T-helper 22 cell (primary cell): ENCODE data around the gene SHROOM1.

Source experiments
- DNase-seq: peaks from one replicate; pipeline ENCODE4 v3.0.0-alpha.2; 2020; ENCODE audit warnings: low read depth

SHROOM1 gene

DNA sequence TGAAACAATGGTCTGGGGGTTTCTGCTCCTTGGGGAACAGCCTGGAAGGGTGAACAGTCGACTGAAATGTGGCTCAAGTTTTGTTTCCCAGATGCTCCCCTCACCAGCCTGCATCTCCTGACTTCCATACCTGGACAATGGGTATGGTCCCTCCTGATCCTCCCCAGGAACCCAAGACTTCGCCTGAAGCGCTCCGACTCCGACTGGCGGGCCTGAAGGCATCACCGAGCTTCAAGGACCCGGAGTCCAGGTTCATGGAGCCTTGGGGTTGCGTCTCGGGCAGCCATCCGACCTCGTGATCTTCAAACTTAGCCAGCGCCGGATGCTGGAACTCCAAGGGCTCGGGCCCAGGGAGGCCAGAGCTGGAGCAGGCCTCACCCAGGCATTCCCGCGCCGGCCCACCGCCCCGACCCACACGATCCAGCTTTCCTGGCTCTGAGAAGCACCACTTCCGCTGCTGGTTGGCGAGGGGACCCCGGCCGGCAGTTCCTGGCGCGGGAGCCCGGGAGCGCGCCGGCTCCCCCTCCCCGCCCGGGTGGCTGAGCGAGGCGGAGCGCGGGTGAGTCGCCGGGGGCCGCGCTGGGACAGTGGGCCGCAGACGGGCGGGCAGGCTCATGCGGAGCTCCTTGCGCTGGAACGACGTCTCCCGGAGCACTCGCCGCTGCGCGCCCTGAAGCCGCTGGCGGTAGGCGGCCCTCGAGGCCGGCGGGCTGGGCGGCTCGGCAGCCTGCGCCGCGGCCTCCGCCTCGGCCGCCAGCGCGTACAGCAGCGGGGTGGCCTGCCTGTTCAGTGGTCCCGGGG lies 5.2 kb downstream of the SHROOM1 start:
- DNase-seq: no peak

GRCh38 chr5:132824426-132824825 lies 6.0 kb downstream of the SHROOM1 start:
- no peak for DNase-seq

GRCh38 chr5:132823481-132824050 lies 6.9 kb downstream of the SHROOM1 start:
- DNase-seq: no peak

DNA sequence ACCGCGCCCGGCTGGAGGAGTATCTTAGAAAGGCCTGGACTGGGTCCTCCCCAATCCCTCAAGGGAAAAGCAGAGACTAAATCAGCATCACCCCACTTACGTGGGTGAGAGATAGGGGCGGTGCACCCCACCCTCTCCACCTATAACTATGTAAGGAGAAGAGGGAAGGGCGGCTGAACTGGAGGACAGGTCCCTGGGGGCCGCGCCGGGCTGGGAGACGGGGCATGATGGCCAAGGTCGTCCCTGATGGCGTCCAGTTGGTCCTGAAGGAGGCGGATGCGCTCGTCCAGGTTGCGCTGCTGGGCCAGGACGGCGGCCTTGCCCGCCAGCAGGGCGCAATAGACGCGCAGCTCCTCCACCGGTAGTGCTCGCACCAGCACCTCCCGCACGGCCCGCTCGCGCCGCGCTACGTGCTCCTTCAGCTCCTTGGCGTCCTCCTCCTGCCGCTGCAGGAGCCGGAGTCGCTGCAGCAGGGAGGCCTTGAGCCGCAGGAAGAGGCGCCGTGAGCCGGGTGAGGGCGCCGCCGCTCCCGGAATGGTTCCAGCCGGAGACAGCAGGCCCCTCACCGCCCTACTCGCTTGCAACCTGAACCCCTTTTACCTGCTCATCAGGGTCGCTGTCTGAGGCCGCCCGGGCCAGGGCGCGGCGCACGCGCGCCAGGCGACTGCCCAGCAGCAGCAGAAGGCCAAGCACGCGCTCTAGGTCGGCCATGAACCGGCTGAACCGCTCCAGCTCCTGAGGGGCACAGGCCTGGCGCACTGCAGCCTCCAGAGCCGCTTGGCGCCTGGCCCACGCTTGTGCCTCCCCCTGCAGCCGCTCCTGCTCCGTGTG lies 7.6 kb downstream of the SHROOM1 start:
- DNase-seq: no peak

- DNase-seq: no peak
Measured at GRCh38 chr5:132821791-132822190, 8.7 kb downstream of the SHROOM1 start.

DNA sequence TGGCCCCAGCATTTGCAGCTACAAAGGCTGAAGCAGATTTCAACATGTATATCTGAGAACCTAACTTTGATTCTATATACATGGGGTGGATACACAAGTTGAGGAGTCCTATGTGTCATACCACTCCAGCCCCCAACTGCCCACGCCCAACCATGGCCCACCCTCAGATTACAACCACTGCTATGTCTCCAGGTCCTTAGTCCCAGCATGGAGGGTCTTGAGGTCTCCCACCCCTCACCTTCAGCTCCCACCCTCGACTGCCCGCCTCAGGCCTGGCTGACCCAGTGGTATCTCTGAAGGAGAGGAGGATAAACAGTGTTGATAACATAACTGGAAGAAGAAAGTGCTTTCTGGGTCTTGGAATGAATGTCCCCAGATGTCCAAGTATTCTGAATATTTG lies 9.1 kb downstream of the SHROOM1 start:
- DNase-seq: no peak

DNA sequence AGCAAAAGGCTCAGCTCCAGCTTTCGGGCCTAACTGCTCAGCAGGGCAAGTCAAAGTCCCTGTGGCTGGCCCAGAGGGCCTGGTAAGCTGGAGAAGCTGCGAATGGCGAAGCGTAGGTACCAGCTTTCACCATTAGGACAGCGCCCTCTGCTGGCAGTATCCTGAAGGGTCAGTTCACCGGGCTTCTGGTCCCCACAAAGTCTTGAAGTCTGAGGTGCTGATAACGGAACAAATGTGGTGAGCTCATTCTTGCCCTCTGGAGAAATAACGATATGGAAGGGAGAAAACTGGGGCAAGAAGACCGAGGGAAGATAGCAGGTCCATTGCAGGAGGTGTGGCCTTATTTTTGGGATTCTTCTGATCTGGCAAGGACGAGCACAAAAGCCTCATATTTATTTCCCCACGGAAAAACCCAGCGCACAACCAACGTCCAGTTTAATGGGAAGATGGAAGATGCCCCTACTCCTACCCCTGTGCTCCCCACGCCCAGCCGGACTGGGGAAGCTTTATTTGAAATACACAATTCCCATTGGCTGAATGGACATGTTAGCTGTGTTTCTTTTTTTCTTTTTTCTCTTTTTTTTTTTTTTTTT lies 10.2 kb downstream of the SHROOM1 start:
- peak; percentile 60 for DNase-seq

DNA sequence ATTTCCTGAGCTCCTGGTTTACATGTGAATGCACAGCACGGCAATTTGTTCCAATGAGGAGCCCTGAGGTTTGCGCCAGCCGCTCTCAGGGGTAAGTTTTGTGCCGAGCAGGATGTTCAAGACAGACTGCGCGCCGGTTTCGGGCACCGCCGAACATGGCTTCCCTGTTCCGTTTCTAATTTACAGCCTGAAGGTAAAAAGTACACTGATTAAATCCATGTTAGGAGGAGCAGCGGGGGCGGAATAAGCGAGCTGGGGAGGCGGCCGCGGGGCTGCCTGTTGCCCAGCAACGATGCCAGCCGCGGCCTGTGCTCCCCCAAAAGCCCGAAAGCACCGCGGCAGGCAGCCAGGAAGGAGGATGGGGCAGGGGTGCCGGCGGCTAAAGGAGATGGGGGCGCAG lies 11.0 kb downstream of the SHROOM1 start:
- no peak for DNase-seq

DNA sequence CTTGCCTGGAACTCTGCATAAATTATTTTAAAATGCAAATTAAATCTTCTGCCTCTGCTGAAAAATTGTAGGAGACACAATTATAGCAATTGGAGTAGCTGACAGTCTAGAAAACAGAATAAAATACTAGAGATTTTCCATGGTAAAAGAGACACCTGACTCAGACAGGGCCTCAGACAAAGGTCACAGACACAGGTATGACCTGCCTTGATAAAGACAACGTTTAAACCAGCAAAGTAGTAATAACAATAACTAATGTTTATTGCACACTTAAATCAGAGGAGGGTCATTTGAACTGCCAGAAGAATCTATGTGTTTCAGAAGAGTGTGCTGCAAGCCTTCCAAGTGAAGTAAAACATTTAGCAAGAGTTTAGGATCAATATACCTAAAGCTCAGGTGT lies 13.4 kb downstream of the SHROOM1 start:
- no peak for DNase-seq

DNA sequence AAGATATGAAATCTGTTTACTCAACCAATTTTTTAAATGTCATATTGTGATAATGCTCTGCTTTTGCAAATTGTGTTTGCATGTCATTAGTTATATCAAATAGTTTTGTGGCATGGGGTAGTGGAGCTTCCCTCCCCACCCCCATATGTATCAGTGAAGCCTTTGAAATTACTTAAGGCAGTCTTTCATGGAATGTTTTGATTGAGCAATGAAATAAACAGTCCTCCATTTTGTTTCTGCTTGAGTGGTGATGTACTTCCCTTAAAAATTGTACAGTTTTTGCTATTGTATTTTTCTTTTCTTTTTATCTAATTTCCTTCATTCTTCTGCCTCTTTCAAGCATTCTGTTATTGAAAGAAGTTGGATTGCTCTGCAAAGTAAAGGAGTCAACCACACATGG lies 13.9 kb downstream of the SHROOM1 start:
- no peak for DNase-seq

GRCh38 chr5:132816083-132816482 lies 14.4 kb downstream of the SHROOM1 start:
- no peak for DNase-seq

GRCh38 chr5:132815454-132815853 lies 15.0 kb downstream of the SHROOM1 start:
- DNase-seq: no peak

DNA sequence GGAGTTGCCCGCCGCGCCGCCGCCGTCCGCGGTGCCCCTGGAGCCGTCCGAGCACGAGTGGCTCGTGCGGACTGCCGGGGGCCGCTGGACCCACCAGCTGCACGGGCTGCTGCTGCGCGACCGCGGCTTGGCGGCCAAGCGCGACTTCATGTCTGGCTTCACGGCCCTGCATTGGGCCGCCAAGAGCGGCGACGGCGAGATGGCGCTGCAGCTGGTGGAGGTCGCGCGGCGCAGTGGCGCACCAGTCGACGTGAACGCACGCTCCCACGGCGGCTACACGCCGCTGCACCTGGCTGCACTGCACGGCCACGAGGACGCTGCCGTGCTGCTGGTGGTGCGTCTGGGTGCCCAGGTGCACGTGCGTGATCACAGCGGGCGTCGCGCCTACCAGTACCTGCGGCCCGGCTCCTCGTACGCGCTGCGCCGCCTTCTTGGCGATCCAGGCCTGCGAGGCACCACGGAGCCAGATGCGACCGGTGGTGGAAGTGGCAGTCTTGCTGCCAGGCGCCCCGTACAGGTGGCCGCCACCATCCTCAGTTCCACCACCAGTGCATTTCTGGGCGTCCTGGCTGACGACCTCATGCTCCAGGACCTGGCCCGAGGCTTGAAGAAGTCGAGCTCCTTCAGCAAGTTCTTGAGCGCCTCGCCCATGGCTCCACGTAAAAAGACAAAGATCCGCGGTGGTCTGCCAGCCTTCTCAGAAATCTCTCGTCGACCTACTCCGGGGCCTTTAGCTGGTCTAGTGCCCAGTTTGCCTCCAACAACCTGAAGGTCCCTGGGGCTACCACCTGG lies 15.7 kb downstream of the SHROOM1 start:
- no peak for DNase-seq

DNA sequence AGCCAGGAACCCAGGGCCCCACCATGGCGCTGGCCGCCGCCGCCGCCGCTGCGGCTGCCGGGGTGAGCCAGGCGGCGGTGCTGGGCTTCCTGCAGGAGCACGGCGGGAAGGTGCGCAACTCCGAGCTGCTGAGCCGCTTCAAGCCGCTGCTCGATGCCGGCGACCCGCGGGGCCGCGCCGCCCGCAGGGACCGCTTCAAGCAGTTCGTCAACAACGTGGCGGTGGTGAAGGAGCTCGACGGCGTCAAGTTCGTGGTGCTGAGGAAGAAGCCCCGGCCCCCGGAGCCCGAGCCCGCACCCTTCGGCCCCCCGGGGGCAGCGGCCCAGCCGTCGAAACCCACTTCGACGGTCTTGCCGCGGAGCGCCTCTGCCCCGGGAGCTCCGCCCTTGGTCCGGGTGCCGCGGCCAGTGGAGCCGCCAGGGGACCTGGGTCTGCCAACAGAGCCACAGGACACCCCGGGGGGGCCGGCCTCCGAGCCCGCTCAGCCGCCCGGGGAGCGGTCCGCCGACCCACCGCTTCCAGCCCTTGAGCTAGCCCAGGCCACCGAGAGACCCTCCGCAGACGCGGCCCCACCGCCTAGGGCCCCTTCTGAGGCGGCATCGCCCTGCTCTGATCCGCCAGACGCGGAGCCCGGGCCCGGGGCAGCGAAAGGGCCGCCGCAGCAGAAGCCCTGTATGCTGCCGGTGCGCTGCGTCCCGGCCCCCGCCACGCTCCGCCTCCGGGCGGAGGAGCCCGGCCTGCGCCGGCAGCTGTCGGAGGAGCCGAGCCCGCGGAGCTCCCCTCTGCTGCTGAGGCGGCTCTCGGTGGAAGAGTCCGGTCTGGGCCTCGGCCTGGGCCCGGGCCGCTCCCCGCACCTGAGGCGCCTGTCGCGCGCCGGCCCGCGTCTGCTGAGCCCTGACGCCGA lies 16.6 kb downstream of the SHROOM1 start:
- DNase-seq: no peak

DNA sequence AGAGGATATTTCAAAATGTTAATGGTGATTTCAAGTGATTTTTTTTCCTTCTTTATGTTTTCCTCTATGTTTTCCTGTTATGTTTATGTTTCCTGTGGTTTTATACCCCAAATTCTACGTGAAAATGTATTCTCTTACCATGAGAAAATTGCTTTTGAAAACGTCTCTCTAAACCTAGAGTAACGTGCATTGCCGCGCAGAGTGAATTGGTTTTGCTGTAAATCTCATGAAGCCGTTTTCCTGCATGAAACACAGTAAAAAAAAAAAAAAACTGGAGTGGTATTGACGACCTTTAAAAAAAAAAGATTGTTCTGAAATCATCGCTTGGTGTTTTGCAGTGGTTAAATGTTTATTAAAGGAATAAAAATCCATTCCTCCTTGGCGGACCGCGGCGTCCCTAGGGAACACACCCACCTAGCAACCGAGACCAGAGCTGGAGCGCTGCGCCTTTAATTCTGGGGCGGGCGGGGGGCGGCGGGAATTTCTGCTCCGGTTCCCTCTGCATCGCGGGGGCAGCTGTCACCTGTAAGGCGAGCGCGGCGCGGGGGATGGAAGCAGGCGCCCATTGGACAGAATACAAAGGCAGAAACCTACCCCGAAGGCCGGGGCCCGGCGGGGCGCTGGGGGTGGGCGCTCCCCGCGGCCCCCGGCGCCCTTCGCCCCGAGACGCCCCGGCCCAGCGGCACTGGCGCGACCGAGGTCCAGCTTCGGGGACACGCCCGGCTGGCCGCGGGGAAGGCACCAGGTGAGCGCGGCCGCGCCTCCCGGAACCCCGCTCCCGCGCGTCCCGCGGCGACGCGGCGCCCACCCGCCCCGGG lies 17.5 kb downstream of the SHROOM1 start, which contains the start of gene SOWAHA:
Gene SOWAHA, plus strand, starts transcription at position 522 of the 818 bp plus-strand sequence. CDS start 320 bp downstream, outside the sequence.
- no peak for DNase-seq

DNA sequence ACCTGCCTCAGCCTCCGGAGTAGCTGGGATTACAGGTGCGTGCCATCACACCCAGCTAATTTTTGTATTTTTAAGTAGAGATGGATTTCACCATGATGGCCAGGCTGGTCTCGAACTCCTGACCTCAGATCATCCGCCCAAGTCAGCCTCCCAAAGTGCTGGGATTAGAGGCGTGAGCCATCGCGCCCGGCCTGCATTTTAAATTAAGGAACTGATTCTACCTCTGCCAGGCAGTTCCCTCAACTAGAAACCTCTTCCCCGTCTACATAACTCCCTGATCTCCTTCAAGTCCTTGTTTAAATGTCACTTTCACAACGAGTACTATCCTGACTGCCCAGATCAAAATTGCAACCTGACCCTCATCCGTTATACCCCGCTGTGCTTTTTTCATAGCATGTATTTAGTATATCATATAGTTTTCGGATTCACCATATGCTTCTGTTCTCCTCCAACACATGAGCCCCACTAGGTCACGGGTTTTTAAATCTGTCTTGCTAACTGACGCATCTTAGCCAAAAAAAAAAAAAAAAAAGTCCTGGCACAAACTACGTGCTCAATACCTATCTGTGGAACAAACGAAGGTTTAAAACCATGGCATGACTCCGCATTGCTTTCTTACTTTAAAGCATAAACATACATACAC lies 18.2 kb downstream of the SHROOM1 start:
- no peak for DNase-seq

DNA sequence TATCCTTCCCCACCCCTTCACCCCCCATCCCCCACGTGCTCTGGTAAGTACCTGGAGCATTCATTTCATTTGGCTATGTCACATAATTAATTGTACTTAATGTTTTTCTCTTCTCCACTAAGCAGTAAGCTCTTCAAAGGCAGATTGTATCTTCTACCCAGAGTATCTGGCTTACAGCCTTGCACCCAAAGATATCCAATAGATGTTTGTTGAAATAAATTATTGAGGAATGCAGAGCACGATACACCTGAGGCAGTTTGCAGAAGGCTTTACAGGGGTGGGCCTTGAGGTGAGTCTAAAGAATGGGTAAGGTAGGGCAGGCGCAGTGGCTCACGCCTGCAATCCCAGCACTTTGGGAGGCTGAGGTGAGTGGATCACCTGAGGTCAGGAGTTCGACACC lies 19.8 kb downstream of the SHROOM1 start:
- DNase-seq: no peak

- no peak for DNase-seq
Measured at GRCh38 chr5:132808866-132809265, 21.6 kb downstream of the SHROOM1 start.

DNA sequence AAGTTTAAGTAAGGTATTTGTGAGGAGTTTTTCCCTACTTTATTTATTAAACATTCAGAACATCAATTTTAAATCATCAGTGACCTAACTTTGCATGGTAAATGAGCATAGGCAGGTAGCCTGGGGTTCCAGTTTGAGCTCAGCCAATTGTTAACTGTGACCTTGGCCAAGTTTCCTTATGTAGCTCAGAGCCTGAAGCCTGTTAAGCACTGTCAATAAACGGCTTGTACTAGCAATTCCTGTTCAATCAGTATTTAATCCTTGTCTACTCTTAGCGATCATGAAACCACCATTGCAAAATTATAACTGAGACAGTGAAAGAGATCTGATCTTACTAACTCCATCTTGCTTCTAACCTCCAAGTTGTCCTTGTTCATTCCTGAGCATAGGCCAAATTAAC lies 22.0 kb downstream of the SHROOM1 start:
- no peak for DNase-seq
